ENCODE measurements around the gene TBC1D13.
"Not testable (repeated sequence)": the region's sequence is repeated elsewhere in the genome, so short reads cannot be mapped to it uniquely, and the experiment has no call there.

TBC1D13 gene

DNA sequence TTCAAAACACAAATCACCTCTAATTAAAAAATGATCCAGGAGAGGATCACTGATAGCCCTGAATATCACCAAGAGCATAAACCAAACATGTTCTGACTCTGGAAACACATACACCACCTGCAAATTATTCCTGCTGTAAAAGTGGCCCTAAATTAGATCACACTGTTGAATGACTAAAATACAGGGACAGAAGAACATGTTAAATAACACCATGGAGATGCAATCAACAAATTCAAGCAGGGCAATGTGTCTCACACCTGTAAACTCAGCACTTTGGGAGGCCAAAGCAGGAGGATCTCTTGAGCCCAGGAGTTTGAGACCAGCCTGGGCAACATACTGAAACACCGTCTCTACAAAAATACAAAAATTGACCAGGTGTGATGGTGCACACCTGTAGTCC lies 60.8 kb downstream of the TBC1D13 start:
- no peak for DNase-seq (ENCODE audit: low spot score)

DNA sequence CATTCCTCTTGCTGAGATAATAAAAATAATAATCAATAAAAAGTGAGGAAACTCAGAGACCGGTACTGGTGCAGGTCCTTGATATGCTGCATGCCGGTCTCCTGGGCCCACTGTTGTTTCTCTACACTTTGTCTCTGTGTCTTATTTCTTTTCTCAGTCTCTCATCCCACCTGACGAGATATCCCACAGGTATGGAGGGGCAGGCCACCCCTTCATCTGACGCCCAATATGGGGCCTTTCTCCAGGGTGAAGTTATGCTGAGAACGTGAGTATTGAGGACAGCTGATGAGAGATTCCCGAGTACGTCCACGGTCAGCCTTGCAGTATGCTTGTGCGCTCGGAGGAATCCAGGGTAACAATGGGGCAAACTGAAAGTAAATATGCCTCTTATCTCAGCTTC lies 64.0 kb downstream of the TBC1D13 start:
- not testable (repeated sequence) for DNase-seq (ENCODE audit: low spot score)

DNA sequence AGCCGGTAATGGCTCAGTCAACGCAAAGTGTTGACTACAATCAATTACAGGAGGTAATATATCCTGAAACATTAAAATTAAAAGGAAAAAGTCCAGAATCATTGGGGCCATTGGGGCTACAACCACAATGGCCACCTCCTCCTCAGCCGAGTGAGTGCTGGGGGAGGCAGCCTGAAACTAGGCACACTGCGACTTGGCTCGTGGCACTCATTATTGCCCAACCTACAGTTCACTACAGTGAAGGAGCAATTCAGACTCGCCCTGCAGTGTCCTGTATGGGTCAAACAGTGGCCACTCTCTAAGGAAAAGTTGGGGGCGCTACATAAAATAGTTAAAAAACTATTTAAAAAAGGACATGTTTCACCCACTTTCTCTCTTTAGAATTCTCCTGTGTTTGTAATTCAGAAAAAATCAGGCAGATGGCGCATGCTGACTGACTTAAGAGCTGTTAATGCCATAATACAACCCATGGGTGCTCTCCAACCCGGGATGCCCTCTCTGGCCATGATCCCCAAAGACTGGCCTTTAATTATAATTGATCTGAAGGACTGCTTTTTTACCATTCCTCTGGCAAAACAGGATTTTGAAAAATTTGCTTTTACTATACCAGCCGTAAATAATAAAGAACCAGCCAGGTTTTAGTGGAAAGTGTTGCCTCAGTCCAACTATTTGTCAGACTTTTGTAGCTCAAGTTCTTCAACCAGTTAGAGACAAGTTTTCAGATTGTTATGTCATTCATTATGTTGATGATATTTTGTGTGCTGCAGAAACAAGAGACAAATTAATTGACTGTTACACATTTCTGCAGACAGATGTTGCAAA lies 64.9 kb downstream of the TBC1D13 start:
- not testable (repeated sequence) for DNase-seq (ENCODE audit: low spot score)

GRCh38 chr9:128852646-128853045 lies 65.6 kb downstream of the TBC1D13 start:
- not testable (repeated sequence) for DNase-seq (ENCODE audit: low spot score)

DNA sequence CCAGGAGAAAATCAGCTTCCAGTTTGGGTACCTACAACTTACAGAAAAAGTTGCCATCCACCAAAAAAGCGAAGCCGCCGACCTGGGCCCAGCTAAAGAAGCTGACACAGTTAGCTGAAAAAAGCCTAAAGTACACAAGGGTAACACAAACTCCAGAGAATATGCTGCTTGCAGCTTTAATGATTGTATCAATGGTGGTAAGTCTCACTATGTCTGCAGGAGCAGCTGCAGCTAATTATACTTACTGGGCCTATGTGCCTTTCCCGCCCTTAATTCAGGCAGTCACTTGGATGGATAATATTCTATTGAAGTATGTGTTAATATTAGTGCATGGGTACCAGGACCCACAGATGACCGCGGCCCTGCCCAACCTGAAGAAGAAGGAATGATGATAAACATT lies 67.4 kb downstream of the TBC1D13 start:
- DNase-seq (ENCODE audit: low spot score) = not testable (repeated sequence)

GRCh38 chr9:128858476-128858875 lies 71.4 kb downstream of the TBC1D13 start:
- DNase-seq (ENCODE audit: low spot score) = not testable (repeated sequence)

Data from GM03348 (cell line).